Fibroblast of mammary gland (primary cell): ENCODE results near the gene TXNDC11.

Experiments used
- DNase-seq: peaks from one replicate; pipeline ENCODE4 v3.0.0-alpha.2; 2010; ENCODE audit warnings: low read depth
- H3K4me3 ChIP-seq: 2 replicates; pipeline ENCODE4 v1.5.1; 2011; ENCODE audit warnings: low read depth, mild to moderate bottlenecking, low read length, moderate library complexity; ENCODE audit not compliant: control insufficient read depth
- TF ChIP-seq, protein P1 (sequence below): conservative IDR thresholded peaks from 2 replicates; pipeline ENCODE4 v1.5.1; 2011; ENCODE audit warnings: low read depth, low read length, inconsistent platforms; ENCODE audit not compliant: control insufficient read depth, insufficient read depth

The TXNDC11 gene

GRCh38 chr16:11692171-11692570 is 50.5 kb downstream of the TXNDC11 start:
- no peak for DNase-seq
- TF ChIP-seq, protein P1, sequence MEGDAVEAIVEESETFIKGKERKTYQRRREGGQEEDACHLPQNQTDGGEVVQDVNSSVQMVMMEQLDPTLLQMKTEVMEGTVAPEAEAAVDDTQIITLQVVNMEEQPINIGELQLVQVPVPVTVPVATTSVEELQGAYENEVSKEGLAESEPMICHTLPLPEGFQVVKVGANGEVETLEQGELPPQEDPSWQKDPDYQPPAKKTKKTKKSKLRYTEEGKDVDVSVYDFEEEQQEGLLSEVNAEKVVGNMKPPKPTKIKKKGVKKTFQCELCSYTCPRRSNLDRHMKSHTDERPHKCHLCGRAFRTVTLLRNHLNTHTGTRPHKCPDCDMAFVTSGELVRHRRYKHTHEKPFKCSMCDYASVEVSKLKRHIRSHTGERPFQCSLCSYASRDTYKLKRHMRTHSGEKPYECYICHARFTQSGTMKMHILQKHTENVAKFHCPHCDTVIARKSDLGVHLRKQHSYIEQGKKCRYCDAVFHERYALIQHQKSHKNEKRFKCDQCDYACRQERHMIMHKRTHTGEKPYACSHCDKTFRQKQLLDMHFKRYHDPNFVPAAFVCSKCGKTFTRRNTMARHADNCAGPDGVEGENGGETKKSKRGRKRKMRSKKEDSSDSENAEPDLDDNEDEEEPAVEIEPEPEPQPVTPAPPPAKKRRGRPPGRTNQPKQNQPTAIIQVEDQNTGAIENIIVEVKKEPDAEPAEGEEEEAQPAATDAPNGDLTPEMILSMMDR: no peak
- H3K4me3 ChIP-seq: no peak overlapping the region

DNA sequence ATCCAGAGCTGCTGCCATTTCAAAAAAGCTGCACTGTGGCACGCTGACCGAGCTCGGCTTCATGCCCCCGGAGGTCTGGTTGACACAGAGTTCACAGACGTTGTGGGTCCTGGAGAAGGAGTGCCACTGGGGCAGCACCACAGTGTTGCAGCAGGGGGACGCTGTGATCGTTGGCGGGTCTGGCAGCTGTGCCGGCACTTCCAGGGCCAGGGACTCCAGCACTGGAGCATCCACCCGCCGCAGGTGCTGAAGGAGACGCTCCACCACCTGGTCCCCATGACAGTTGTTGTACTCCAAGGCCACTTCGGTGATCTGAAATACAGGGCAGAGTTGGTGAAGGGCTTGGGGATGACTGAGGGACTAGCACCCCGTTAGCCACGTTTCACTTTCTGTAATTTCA is 50.9 kb downstream of the TXNDC11 start:
- no peak overlapping the region for H3K4me3 ChIP-seq
- TF ChIP-seq, protein P1: no peak
- no peak for DNase-seq

DNA sequence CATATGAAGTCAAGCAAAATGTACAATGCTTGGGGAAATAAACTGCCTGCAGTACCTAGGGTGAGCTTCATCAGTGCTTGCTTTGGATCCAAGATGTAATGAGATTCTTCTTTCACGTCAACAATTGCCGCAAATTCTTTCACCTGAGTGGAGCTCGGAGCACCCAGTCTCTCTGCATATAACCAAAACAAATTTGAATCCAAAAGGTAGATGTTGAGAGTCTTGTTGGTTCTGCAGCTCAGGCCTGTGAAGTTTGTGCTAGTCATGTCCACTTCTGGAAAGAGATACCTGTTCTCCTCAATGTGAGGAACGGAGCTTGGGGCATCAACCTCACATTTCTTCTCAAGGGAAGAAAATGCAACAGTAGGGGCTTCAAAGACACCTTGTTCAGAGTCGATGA is 51.4 kb downstream of the TXNDC11 start:
- H3K4me3 ChIP-seq: no peak overlapping the region
- DNase-seq: no peak
- TF ChIP-seq, protein P1: no peak

DNA sequence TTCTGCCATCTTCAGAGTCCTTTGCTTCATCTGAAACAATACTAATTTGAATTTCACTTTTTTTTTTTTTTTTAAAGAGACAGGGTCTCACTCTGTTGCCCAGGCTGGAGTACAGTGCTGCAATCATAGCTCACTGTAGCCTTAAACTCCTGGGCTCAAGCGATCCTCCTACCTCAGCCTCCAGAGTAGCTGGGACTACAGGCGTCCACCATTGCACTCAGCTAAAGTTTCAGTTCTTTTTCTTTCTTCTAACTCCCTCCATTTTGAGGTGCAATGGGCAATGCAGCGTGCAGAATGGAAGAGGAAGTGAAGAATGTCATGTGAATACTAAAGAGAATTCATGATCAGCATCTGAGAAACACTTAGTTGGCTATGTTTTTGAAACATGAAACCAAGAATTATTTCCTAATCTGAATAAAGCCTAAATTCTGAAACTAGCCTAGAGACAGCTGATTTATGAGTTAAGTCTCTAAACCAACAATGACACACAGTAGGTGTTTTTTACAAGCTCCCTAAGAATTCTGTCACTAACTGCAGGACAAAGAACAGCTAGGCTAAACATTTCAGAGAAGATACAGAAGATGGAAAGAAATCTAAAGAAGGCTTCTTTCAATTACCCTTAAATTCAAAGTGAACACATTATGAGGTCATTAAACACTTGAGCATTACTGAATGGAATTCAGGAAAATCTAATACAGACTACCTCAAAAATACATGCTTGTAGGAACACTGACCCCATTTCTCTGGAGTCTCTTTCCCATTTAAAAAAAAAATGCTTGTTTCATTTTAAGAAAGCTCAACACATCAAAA is 53.4 kb downstream of the TXNDC11 start:
- peak; percentile 35 for DNase-seq
- no peak overlapping the region for H3K4me3 ChIP-seq
- TF ChIP-seq, protein P1: no peak

DNA sequence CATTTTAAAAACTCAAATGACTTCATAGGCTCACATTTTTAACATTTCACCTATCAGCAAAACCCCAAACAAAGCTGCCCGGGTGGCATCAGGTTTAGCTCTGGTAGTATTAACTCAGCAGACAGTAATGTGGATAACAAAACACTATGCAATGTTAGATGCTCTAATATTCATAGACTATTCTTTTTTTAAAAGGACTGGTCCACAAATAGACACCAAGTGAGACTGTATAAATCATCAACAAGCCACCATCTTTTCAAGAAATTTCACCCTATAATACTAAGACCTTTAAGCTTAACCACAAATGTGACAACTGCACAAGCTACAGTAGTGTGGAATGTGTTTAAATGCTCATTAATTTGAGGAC is 54.2 kb downstream of the TXNDC11 start:
- H3K4me3 ChIP-seq: no peak overlapping the region
- TF ChIP-seq, protein P1: no peak
- no peak for DNase-seq

DNA sequence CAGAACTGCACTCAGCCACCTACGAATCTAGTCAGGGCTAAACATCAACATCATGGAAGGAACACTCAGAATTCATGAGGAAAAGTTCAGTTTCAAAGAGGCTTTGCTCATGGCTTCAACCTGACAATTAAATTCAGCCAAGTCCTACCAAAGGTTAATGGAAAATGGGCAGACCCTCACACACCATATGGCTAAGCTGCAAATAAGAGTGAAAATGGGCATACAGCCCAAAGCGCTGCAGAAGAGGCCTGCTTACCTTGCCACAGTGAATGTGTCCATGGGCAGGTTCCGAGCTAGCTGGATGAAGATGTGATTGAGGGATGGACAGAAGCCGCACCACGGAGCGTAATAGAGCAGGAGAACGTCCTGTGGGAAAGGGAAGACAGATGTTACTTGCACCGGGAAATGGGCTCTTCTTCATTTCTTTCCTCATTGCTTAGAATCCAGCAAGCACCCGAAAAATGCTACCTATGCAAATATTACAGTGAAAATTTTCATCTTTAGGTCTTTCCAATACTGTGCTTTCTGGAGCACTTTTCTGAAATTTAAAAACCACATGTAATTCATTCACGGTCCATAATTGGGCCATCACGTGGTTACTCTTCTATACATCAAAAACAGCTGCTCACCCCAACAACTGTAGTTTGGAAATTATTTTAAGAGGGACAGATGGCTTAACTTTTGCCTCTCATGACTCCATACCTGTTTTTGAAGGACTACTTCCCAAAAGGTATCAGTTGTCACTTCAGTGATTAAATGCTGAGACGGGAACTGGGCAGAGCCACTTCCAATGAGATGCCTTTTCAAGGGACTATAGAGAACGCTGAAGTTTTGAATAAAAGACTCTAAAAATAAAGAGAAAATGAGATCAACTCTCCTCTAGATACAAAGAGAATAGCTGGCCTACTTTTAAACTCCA is 54.8 kb downstream of the TXNDC11 start:
- H3K4me3 ChIP-seq: no peak overlapping the region
- DNase-seq: no peak
- TF ChIP-seq, protein P1: no peak
